HG03064 (cell line): ENCODE data around the gene FOXF2.

Experiments
- ATAC-seq: cut with Tn5 transposase; IDR thresholded peaks from one replicate; pipeline ENCODE4 v1.9.1; 2021; ENCODE audit warnings: low read depth; ENCODE audit not compliant: unreplicated experiment

FOXF2 gene

DNA sequence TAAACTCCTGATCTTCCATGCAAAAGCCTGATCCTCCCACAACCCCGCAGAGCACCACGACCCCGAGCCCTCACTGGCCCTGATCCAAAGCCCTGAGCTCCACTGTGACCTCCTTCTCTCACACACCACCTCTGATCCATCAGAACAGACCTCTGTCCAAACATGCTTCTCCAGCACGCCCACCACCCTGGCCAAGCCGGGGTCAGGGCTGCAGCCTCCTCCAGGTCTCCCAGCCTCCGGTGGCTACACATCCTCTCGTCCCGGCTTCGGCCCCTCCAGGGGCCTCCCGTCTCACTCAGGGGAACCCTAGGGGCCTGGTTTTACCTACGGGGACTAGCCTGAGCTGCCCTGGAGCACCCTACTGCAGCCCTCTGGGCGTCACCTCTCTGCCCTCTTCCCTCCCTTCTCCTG is 49.1 kb downstream of the FOXF2 start:
- ATAC-seq = no peak

DNA sequence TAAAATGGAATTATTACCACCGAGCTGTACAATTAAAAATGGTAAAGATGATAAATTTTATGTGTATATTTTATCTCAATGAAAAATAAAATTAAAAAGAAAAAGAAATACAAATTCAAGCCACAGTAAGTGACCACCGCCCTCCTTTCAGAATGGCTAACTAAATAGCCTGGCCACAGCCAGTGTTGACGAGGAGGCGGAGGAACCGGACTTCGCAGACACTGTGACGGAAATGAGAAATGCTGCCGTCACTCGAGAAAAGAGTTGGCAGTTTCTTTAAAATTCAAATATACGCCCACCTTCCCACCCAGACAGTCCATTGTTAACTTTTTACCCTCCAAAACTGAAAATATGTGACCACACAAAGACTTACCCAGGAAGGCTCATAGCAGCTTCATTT is 50.0 kb downstream of the FOXF2 start:
- no peak for ATAC-seq

DNA sequence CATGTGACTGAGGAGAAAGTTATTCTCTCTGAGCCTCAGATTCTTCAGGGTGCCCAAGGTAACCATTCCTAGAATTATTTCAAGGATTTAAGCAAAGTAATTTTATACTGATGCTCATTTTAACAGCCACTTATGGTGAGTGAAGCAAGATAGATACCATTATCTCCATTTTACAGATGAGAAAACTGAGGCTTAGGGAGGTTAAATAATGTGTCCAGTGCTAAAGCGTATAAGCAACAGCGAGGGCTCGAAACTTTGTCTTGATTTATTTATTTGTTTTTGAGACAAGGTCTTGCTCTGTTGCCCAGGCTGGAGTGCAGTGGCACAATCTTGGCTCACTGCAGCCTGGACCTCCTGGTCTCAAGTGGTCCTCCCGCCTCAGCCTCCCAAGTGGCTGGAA is 53.6 kb downstream of the FOXF2 start:
- ATAC-seq = no peak
